Stimulated activated CD4-positive, alpha-beta T cell treated with anti-CD3 and anti-CD28 coated beads, Interleukin-1b, Interleukin-23, amount 100 ng/mL, for 1 hour (primary cell): ENCODE data around the gene SIAH1.
"Not testable (repeated sequence)": the region's sequence is repeated elsewhere in the genome, so short reads cannot be mapped to it uniquely, and the experiment has no call there.

Source experiments
- DNase-seq, 2 donors: peaks; one replicate each; pipeline ENCODE4 v3.0.0-alpha.2; 2020; ENCODE audit warnings: low read depth in 2 of 2

Gene SIAH1

GRCh38 chr16:48332978-48333377 is 52.2 kb downstream of the SIAH1 start:
- DNase-seq: no peak

- DNase-seq: no peak
Measured at GRCh38 chr16:48330841-48331192, 54.4 kb downstream of the SIAH1 start.

GRCh38 chr16:48330189-48330840 is 54.9 kb downstream of the SIAH1 start:
- no peak for DNase-seq

GRCh38 chr16:48329138-48329537 is 56.1 kb downstream of the SIAH1 start:
- DNase-seq: no peak

GRCh38 chr16:48326915-48327314 is 58.3 kb downstream of the SIAH1 start:
- DNase-seq: no peak

- no peak for DNase-seq
Measured at GRCh38 chr16:48323783-48324775, 61.1 kb downstream of the SIAH1 start.

GRCh38 chr16:48321317-48322036 is 63.7 kb downstream of the SIAH1 start:
- DNase-seq: no peak

GRCh38 chr16:48318630-48319029 is 66.6 kb downstream of the SIAH1 start:
- DNase-seq: no peak

- no peak for DNase-seq
Measured at GRCh38 chr16:48317614-48318315, 67.4 kb downstream of the SIAH1 start.

GRCh38 chr16:48317026-48317425 is 68.2 kb downstream of the SIAH1 start:
- no peak for DNase-seq

GRCh38 chr16:48313905-48314304 is 71.3 kb downstream of the SIAH1 start:
- not testable (repeated sequence) for DNase-seq

- no peak for DNase-seq
Measured at GRCh38 chr16:48310908-48311641, 74.1 kb downstream of the SIAH1 start.
